HepG2 (cell line): ENCODE measurements around the gene GNB3. TPM values are rescaled to one million over a fixed set of nuclear protein-coding genes. Genes with fewer than 3 reads are reported as not detected.

ENCODE experiments used
- BORCS8-MEF2B ChIP-seq: sonication (generic); formaldehyde crosslinking; IDR thresholded peaks from 2 replicates; pipeline ENCODE4 v1.8.0; 2022; ENCODE audit warnings: mild to moderate bottlenecking, missing genetic modification reagents
- CBX1 ChIP-seq: IDR thresholded peaks from one replicate; pipeline ENCODE4 v1.6.1; 2016; ENCODE audit warnings: antibody characterized with exemption, low read depth
- ETS1 ChIP-seq: sonication (generic); formaldehyde crosslinking; IDR thresholded peaks from 2 replicates; pipeline ENCODE4 v1.4.0; 2020; ENCODE audit warnings: missing genetic modification reagents
- FOXP4 ChIP-seq: sonication (generic); formaldehyde crosslinking; IDR thresholded peaks from 2 replicates; pipeline ENCODE4 v1.4.0; 2020; ENCODE audit warnings: missing genetic modification reagents
- GTF2F1 ChIP-seq: fragments of 150-350 bp; IDR thresholded peaks from 2 replicates; pipeline ENCODE4 v1.6.1; 2014; ENCODE audit warnings: low read length
- GZF1 ChIP-seq: sonication (generic); formaldehyde crosslinking; IDR thresholded peaks from 2 replicates; pipeline ENCODE4 v1.5.1; 2020; ENCODE audit warnings: mild to moderate bottlenecking, missing genetic modification reagents
- KMT2A ChIP-seq: sonication (generic); formaldehyde crosslinking; IDR thresholded peaks from 2 replicates; pipeline ENCODE4 v1.4.0; 2020; ENCODE audit warnings: missing genetic modification reagents
- NFKBIZ ChIP-seq: IDR thresholded peaks from 2 replicates; pipeline ENCODE4 v1.6.1; 2018; ENCODE audit warnings: missing genetic modification reagents, missing compliant biosample characterization
- RARA ChIP-seq: IDR thresholded peaks from 2 replicates; pipeline ENCODE4 v1.6.1; 2016; ENCODE audit warnings: missing genetic modification reagents, missing compliant biosample characterization
- REST ChIP-seq, 2 experiments: IDR thresholded peaks; 2 replicates each; pipeline ENCODE4 v1.6.1; 2011 to 2012; ENCODE audit warnings: low read length in 2 of 2, borderline replicate concordance in 1 of 2, low read depth in 1 of 2, mild to moderate bottlenecking in 1 of 2, moderate library complexity in 1 of 2
- SMARCC2 ChIP-seq: fragments of 450-650 bp; IDR thresholded peaks from 2 replicates; pipeline ENCODE4 v1.6.1; 2017; ENCODE audit warnings: antibody characterized with exemption, mild to moderate bottlenecking
- TMF1 ChIP-seq: sonication (generic); formaldehyde crosslinking; IDR thresholded peaks from 2 replicates; pipeline ENCODE4 v1.8.1; 2022; ENCODE audit warnings: low read depth, missing genetic modification reagents
- YEATS2 ChIP-seq: sonication (generic); formaldehyde crosslinking; IDR thresholded peaks from 2 replicates; pipeline ENCODE4 v1.4.0; 2020; ENCODE audit warnings: missing genetic modification reagents, borderline replicate concordance
- ZBTB25 ChIP-seq: IDR thresholded peaks from 2 replicates; pipeline ENCODE4 v1.6.1; 2018; ENCODE audit warnings: missing genetic modification reagents
- ZGPAT ChIP-seq: IDR thresholded peaks from 2 replicates; pipeline ENCODE4 v1.6.1; 2016; ENCODE audit warnings: mild to moderate bottlenecking
- ZMYM4 ChIP-seq: sonication (generic); formaldehyde crosslinking; IDR thresholded peaks from 2 replicates; pipeline ENCODE4 v1.8.1; 2023; ENCODE audit warnings: mild to moderate bottlenecking, missing genetic modification reagents
- ZNF136 ChIP-seq: sonication (generic); formaldehyde crosslinking; IDR thresholded peaks from 2 replicates; pipeline ENCODE4 v1.8.1; 2022; ENCODE audit warnings: low read depth, mild to moderate bottlenecking, moderate library complexity, missing genetic modification reagents
- ZNF460 ChIP-seq: sonication (generic); formaldehyde crosslinking; IDR thresholded peaks from 2 replicates; pipeline ENCODE4 v1.5.1; 2020; ENCODE audit warnings: missing genetic modification reagents, mild to moderate bottlenecking, borderline replicate concordance
- ZNF678 ChIP-seq: sonication (generic); formaldehyde crosslinking; IDR thresholded peaks from 2 replicates; pipeline ENCODE4 v1.4.0; 2020; ENCODE audit warnings: mild to moderate bottlenecking, missing genetic modification reagents
- ZNF709 ChIP-seq: sonication (generic); formaldehyde crosslinking; IDR thresholded peaks from 2 replicates; pipeline ENCODE4 v1.5.0; 2020; ENCODE audit warnings: mild to moderate bottlenecking, missing genetic modification reagents
- ZNF839 ChIP-seq: sonication (generic); formaldehyde crosslinking; IDR thresholded peaks from 2 replicates; pipeline ENCODE4 v1.4.0; 2020; ENCODE audit warnings: missing genetic modification reagents, mild to moderate bottlenecking, borderline replicate concordance
- polyA plus RNA-seq, 8 experiments: library from polyadenylated mRNA; depleted of rRNA in 3 of 8; stranded (reverse) in 7 of 8; unstranded in 1 of 8; fragments of >200 nt; fragmentation: Illumina TruSeq in 4 of 8; extraction: Trizol in 4 of 8; gene quantifications; 2 replicates each; pipeline versions ENCODE4 v1.2.1 to v1.2.3, GENCODE V29; 2011 to 2016; ENCODE audit warnings: low read depth in 4 of 8, missing spikeins in 1 of 8, mixed read lengths in 1 of 8; ENCODE audit not compliant: insufficient read depth in 1 of 8
- total RNA-seq, 5 experiments: library from RNA; depleted of rRNA; stranded (reverse); fragments of >200 nt; fragmentation: Illumina TruSeq; extraction: Trizol; gene quantifications; 2 replicates each; pipeline ENCODE4 v1.2.3, GENCODE V29; 2016; ENCODE audit warnings: low read depth in 1 of 5

Gene GNB3
- total and polyA plus RNA-seq, 2 of the 13 experiments (the other 11 are each of a cell fraction or from before 2014, with no cell fraction given), result 1.3 to 3.6 TPM

- peak; percentile 92 for TF ChIP-seq ZBTB25 (CRISPR knock-in tag)
- no peak for TF ChIP-seq ZNF678
- no peak for TF ChIP-seq ZNF460 (CRISPR knock-in tag)
- no peak for TF ChIP-seq GTF2F1
- no peak for TF ChIP-seq ZNF839 (CRISPR knock-in tag)
- peak; percentile 82 for TF ChIP-seq BORCS8-MEF2B (CRISPR knock-in tag)
- peak; percentile 55; the same call in 1 of the 2 replicates for TF ChIP-seq YEATS2 (CRISPR knock-in tag)
- TF ChIP-seq ZNF709 (CRISPR knock-in tag), result peak; percentile 48; the same call in 1 of the 2 replicates
- no peak for TF ChIP-seq CBX1
- no peak for TF ChIP-seq SMARCC2
- peak; percentile 53; the same call in 1 of the 2 replicates for TF ChIP-seq RARA (CRISPR knock-in tag)
- no peak for TF ChIP-seq ETS1
- no peak; a peak in 1 of 4 replicates for TF ChIP-seq REST (IDR thresholded peaks at IDR 0.05; ENCODE audit: borderline replicate concordance in 1 of 2, low read depth in 1 of 2, low read length in 2 of 2)
- no peak for TF ChIP-seq ZNF136 (CRISPR knock-in tag)
- peak; percentile 74 for TF ChIP-seq FOXP4 (CRISPR knock-in tag)
- peak; percentile 95 for TF ChIP-seq ZMYM4 (CRISPR knock-in tag)
- no peak for TF ChIP-seq KMT2A (CRISPR knock-in tag)
- TF ChIP-seq TMF1, result no peak
- TF ChIP-seq ZGPAT, result peak; percentile 96
- TF ChIP-seq GZF1, result no peak
- TF ChIP-seq NFKBIZ (CRISPR knock-in tag), result no peak
These were observed 50.3 kb downstream of the GNB3 start (continued) for GRCh38 chr12:6890789-6891645.
